HG03135 (cell line): ENCODE measurements around the gene IL25.
"Not testable (repeated sequence)": the region's sequence is repeated elsewhere in the genome, so short reads cannot be mapped to it uniquely, and the experiment has no call there.

Experiments
- ATAC-seq: cut with Tn5 transposase; IDR thresholded peaks from one replicate; pipeline ENCODE4 v1.9.1; 2021; ENCODE audit warnings: mild to moderate bottlenecking, moderate library complexity; ENCODE audit not compliant: unreplicated experiment

The IL25 gene

GRCh38 chr14:23372509-23372908 lies at the start of gene IL25:
Gene IL25, plus strand, starts transcription at chr14:23372809.
- no peak for ATAC-seq

- ATAC-seq = no peak
Observed at GRCh38 chr14:23323838-23324454, 48.7 kb upstream of the IL25 start.

- no peak for ATAC-seq
Observed at GRCh38 chr14:23324455-23324846, 48.2 kb upstream of the IL25 start.

- no peak for ATAC-seq
Observed at GRCh38 chr14:23324993-23325392, 47.6 kb upstream of the IL25 start.

- ATAC-seq = not testable (repeated sequence)
Observed at GRCh38 chr14:23325746-23326145, 46.9 kb upstream of the IL25 start.

- no peak for ATAC-seq
Observed at GRCh38 chr14:23326491-23327332, 45.9 kb upstream of the IL25 start.

- no peak for ATAC-seq
Observed at GRCh38 chr14:23327947-23328744, 44.5 kb upstream of the IL25 start.

- no peak for ATAC-seq
Observed at GRCh38 chr14:23335623-23336022, 37.0 kb upstream of the IL25 start.

GRCh38 chr14:23339506-23340268 lies 32.9 kb upstream of the IL25 start:
- ATAC-seq = no peak

GRCh38 chr14:23344481-23344880 lies 28.1 kb upstream of the IL25 start:
- ATAC-seq = no peak

- no peak for ATAC-seq
Observed at GRCh38 chr14:23345987-23346692, 26.5 kb upstream of the IL25 start.

- no peak for ATAC-seq
Observed at GRCh38 chr14:23346693-23347405, 25.8 kb upstream of the IL25 start.

- no peak for ATAC-seq
Observed at GRCh38 chr14:23347406-23348296, 25.0 kb upstream of the IL25 start.

- no peak for ATAC-seq
Observed at GRCh38 chr14:23348297-23348655, 24.3 kb upstream of the IL25 start.

- no peak for ATAC-seq
Observed at GRCh38 chr14:23349156-23349845, 23.3 kb upstream of the IL25 start.

- ATAC-seq = no peak
Observed at GRCh38 chr14:23351681-23352505, 20.7 kb upstream of the IL25 start.
